ENCODE results near the gene BTBD9.

The BTBD9 gene

DNA sequence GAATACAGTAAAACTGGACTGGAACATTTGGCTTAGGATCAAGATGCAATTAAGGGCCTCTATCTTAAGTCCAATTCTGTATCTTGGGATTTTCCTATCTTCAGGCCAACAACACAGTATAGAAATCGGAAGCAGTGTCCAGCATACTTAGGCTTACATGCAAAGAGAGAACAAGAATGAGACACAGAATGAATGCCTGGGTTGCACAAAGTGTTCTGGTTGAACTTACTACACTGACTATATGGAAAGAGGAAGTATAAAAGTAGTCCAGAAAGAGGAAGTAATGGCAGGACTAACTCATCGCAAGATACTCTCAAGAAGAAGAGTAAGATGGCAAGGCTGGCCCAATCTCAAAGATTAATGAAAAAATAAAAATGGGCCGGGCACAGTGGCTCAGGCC is 87.6 kb downstream of the BTBD9 start:
- Histone ChIP-seq H3K79me2 (ENCODE audit: control insufficient read depth, low read length) (no peaks in the 10 kb centered on the region), H3K27ac (ENCODE audit: low read depth, low read length) (no peak overlapping the region), H3K4me2 (ENCODE audit: low read length) (peak overlapping the region; percentile 46), H3K27me3 (ENCODE audit: control insufficient read depth, low read length) (no peaks in the 10 kb centered on the region), H4K20me1 (ENCODE audit: control insufficient read depth, insufficient read depth, low read depth, low read length) (no peaks in the 10 kb centered on the region), H3F3A (ENCODE audit: control insufficient read depth, insufficient read depth) (no peaks in the 10 kb centered on the region), H3K36me3 (ENCODE audit: control insufficient read depth, low read length) (no peaks in the 10 kb centered on the region), H3K9me3 (ENCODE audit: control insufficient read depth, insufficient read depth, low read length) (peaks cover 6% of the 10 kb centered on the region; the same call in 1 of the 2 replicates), H3K4me3 (ENCODE audit: low read length) (no peak overlapping the region; the same call in 1 of the 2 replicates), H3K4me1 (ENCODE audit: control insufficient read depth, low read length) (peaks cover 13% of the 10 kb centered on the region), H3K9me2 (replicated peaks; ENCODE audit: control insufficient read depth, low read length) (no peaks in the 10 kb centered on the region)
- TF ChIP-seq EZH2phosphoT487 (IDR thresholded peaks at IDR 0.05; ENCODE audit: borderline replicate concordance, low read length) (no peak), CTCF (IDR thresholded peaks at IDR 0.05; ENCODE audit: low read depth, low read length, poor library complexity, severe bottlenecking) (no peak)

DNA sequence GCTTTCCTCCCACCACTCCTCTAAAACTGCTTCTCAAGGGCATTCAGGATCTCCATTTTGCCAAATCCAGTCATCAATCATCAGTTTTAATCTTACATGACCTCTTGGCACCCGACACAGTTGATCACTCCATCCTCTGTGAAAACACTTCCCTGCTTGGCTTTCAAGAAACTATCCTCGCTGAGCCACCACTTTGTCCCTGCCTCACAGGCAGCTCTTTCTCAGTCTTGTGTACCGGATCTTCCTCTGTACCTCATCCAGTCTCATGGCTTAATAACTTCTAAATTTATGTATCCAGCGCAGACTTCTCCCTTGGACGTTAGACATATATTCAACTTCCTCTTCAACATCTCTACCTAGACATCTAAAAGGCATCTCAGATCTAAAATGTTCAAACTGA is 89.9 kb downstream of the BTBD9 start:
- Histone ChIP-seq H3K9me3 (ENCODE audit: control insufficient read depth, insufficient read depth, low read length) (peaks cover 6% of the 10 kb centered on the region; the same call in 1 of the 2 replicates), H4K20me1 (ENCODE audit: control insufficient read depth, insufficient read depth, low read depth, low read length) (no peaks in the 10 kb centered on the region), H3K4me2 (ENCODE audit: low read length) (no peak overlapping the region), H3K4me3 (ENCODE audit: low read length) (no peak overlapping the region), H3K79me2 (ENCODE audit: control insufficient read depth, low read length) (no peaks in the 10 kb centered on the region), H3K36me3 (ENCODE audit: control insufficient read depth, low read length) (no peaks in the 10 kb centered on the region), H3K27ac (ENCODE audit: low read depth, low read length) (no peak overlapping the region), H3K9me2 (replicated peaks; ENCODE audit: control insufficient read depth, low read length) (no peaks in the 10 kb centered on the region), H3K4me1 (ENCODE audit: control insufficient read depth, low read length) (peaks cover 13% of the 10 kb centered on the region), H3F3A (ENCODE audit: control insufficient read depth, insufficient read depth) (no peaks in the 10 kb centered on the region), H3K27me3 (ENCODE audit: control insufficient read depth, low read length) (no peaks in the 10 kb centered on the region)
- no peak for TF ChIP-seq CTCF (IDR thresholded peaks at IDR 0.05; ENCODE audit: low read depth, low read length, poor library complexity, severe bottlenecking)
- no peak for TF ChIP-seq EZH2phosphoT487 (IDR thresholded peaks at IDR 0.05; ENCODE audit: borderline replicate concordance, low read length)

DNA sequence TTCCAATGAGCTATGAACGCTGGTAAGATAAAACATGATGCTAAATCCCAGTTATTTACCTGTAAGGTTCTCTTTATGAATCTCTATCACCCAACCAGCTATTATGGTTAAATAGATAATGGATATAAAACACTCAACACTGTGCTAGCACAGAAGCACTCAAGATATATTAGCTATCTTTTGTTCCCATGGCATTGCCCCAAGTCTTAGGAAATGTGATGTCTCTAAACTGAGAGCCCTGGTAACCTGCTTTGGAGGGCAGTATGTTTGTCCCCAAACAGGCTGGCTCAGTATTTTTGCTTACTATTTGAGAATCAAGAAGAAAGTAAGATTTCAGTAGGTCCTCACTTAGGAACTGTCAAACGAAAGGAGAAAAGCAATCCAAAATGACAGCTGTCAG is 90.5 kb downstream of the BTBD9 start:
- H3K36me3 ChIP-seq (ENCODE audit: control insufficient read depth, low read length), result no peaks in the 10 kb centered on the region
- H3F3A ChIP-seq (ENCODE audit: control insufficient read depth, insufficient read depth), result no peaks in the 10 kb centered on the region
- H3K4me1 ChIP-seq (ENCODE audit: control insufficient read depth, low read length), result peaks cover 13% of the 10 kb centered on the region
- H3K9me2 ChIP-seq (replicated peaks; ENCODE audit: control insufficient read depth, low read length), result no peaks in the 10 kb centered on the region
- no peak for TF ChIP-seq EZH2phosphoT487 (IDR thresholded peaks at IDR 0.05; ENCODE audit: borderline replicate concordance, low read length)
- no peaks in the 10 kb centered on the region for H4K20me1 ChIP-seq (ENCODE audit: control insufficient read depth, insufficient read depth, low read depth, low read length)
- H3K4me3 ChIP-seq (ENCODE audit: low read length), result no peak overlapping the region
- H3K79me2 ChIP-seq (ENCODE audit: control insufficient read depth, low read length), result no peaks in the 10 kb centered on the region
- H3K27ac ChIP-seq (ENCODE audit: low read depth, low read length), result no peak overlapping the region
- peaks cover 6% of the 10 kb centered on the region; the same call in 1 of the 2 replicates for H3K9me3 ChIP-seq (ENCODE audit: control insufficient read depth, insufficient read depth, low read length)
- no peak overlapping the region for H3K4me2 ChIP-seq (ENCODE audit: low read length)
- no peaks in the 10 kb centered on the region for H3K27me3 ChIP-seq (ENCODE audit: control insufficient read depth, low read length)

DNA sequence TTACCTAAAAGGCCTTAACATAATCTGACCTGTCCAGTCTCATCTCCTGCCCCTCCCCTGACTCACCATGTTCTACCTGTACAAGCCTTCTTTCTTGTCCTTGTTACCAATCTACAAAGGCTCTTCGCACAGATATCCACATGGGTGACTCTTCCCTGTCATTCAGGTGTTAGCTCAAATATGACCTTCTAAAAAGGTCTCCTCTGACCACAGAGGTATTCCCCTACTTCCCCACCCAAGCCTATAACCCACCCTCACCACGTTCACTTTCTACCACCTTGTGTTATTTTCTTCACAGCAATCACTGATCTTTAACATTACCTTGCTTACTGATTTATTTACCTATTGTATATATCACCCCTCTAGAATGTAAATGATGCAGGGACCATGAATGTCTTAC is 96.7 kb downstream of the BTBD9 start:
- Histone ChIP-seq H3K36me3 (ENCODE audit: control insufficient read depth, low read length) (no peaks in the 10 kb centered on the region), H3K9me2 (replicated peaks; ENCODE audit: control insufficient read depth, low read length) (no peaks in the 10 kb centered on the region), H3F3A (ENCODE audit: control insufficient read depth, insufficient read depth) (no peaks in the 10 kb centered on the region), H3K4me1 (ENCODE audit: control insufficient read depth, low read length) (no peaks in the 10 kb centered on the region), H4K20me1 (ENCODE audit: control insufficient read depth, insufficient read depth, low read depth, low read length) (no peaks in the 10 kb centered on the region), H3K4me2 (ENCODE audit: low read length) (no peak overlapping the region), H3K9me3 (ENCODE audit: control insufficient read depth, insufficient read depth, low read length) (no peaks in the 10 kb centered on the region), H3K27ac (ENCODE audit: low read depth, low read length) (no peak overlapping the region), H3K27me3 (ENCODE audit: control insufficient read depth, low read length) (no peaks in the 10 kb centered on the region), H3K4me3 (ENCODE audit: low read length) (no peak overlapping the region), H3K79me2 (ENCODE audit: control insufficient read depth, low read length) (no peaks in the 10 kb centered on the region)
- no peak for TF ChIP-seq EZH2phosphoT487 (IDR thresholded peaks at IDR 0.05; ENCODE audit: borderline replicate concordance, low read length)
- TF ChIP-seq CTCF (IDR thresholded peaks at IDR 0.05; ENCODE audit: low read depth, low read length, poor library complexity, severe bottlenecking), result no peak

Data from DOHH2 (cell line).